Activated CD8-positive, alpha-beta memory T cell treated with anti-CD3 and anti-CD28 coated beads for 4 hours (primary cell): Measurements from ENCODE around the gene GTPBP1.

ENCODE experiments used
- DNase-seq, 2 donors: peaks; one replicate each; pipeline ENCODE4 v3.0.0-alpha.2; 2020; ENCODE audit warnings: low read depth in 2 of 2

GTPBP1 gene

DNA sequence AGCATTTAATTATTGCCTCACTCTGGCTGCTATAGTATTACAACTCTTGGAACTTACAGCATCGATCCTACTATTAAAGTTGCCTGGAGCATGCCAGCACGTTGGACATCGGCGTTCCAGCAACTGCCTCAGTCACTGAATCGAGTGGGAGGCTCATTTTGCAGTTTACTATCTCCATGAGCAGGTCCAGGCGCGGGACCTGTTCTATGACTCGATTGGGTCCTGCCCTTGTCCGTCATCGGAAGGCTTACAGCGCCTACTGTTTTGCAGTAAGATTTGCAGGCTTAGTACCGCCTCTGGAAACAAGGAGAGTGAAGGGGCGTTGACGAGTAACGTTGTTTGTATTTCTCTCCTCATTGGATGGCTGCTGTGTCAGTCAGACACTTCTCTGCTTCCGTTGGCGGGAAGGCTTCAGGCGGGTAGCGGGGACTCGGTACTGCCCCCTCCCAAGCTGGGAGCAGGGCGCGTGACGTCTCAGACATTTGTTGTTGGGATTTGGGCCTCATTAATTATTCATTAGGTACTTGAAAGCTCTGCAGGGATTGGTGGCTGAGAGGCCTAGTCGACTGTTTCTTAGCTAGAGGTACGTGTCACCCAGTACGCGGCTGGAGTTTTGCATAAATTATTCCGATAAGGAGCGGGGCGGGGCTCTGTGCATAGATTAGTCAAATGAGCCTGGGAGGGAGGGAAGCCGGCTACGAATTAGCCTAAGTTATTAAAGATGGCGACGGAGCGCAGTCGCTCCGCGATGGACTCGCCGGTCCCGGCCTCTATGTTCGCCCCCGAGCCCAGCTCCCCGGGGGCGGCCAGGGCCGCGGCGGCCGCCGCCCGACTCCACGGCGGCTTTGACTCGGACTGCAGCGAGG lies at the start of gene GTPBP1:
GTPBP1 (plus strand) TSS at position 710 of the 866 bp plus-strand sequence; CDS start at position 722, 12 bp downstream.
- peak; percentile 92 to 97 for DNase-seq

- peak; percentile 68 to 75 for DNase-seq
These were observed 49.3 kb upstream of the GTPBP1 start, which contains the start of the genes CBY1 and FAM227A for GRCh38 chr22:38656256-38657044. Gene CBY1 (plus strand): TSS chr22:38656638. CDS start chr22:38668055, 11,417 bp downstream. Gene FAM227A (minus strand): TSS chr22:38656392. CDS start chr22:38650168, 6,224 bp downstream.

GRCh38 chr22:38657045-38657909 lies 48.5 kb upstream of the GTPBP1 start:
- no peak for DNase-seq

GRCh38 chr22:38674888-38675287 lies 30.9 kb upstream of the GTPBP1 start:
- no peak for DNase-seq

GRCh38 chr22:38675833-38676232 lies 29.9 kb upstream of the GTPBP1 start:
- no peak for DNase-seq

DNA sequence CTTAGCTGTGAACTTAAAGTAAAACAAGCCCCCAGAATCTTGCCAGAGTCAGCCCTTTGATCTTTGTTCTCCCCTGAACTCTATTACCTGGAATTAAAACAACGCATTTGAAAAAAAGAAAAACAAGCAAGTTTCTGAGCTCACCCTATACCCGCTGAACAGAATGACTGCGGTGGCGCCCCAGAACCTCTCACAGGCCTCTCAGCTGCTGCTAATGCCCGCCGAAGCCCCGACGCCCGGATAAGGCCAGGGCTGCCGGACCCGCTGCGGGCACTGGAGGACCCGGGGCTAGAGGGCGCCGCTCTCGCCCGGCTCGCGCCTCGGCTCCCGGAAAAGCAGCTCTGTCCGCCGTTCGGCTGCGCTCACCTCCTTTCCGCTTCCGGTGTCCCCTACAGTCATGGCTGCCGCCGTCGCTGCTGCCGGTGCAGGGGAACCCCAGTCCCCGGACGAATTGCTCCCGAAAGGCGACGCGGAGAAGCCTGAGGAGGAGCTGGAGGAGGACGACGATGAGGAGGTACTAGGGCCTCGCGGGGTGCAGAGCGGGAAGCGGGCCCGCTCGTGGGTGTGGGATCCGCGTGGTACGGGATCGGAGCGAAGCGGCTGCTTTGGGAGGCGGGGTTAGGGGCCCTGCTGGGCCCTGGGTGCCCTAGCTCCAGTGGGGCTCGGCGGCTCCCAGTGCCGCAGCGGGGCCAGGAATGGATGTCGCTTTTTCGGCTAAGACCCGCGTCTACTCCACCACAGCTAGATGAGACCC lies 24.0 kb upstream of the GTPBP1 start, which contains the start of gene TOMM22:
TOMM22 (plus strand) TSS at position 376 of the 754 bp plus-strand sequence; CDS start at position 398, 22 bp downstream.
- peak; percentile 58 to 70 for DNase-seq

GRCh38 chr22:38684895-38685294 lies 20.8 kb upstream of the GTPBP1 start:
- no peak for DNase-seq

GRCh38 chr22:38685761-38686160 lies 20.0 kb upstream of the GTPBP1 start:
- no peak for DNase-seq

DNA sequence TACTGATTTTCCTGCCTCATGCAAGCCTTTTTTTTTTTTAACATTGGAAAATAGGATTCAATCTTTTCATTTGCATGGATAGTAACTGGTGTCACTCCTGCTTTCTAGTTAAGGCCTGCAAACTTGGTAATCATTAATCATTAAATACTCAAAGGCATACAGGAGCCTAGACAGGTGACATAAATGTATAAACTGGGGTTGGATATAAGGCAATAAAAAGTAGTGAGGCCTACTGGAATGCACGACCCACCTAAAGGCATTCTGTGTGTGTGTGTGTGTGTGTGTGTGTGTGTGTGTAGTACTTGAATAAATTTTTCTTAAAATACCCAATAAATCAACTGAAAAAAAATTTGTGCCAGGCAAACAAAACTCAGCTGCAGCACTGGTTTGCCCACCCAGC lies 16.1 kb upstream of the GTPBP1 start:
- DNase-seq: no peak

DNA sequence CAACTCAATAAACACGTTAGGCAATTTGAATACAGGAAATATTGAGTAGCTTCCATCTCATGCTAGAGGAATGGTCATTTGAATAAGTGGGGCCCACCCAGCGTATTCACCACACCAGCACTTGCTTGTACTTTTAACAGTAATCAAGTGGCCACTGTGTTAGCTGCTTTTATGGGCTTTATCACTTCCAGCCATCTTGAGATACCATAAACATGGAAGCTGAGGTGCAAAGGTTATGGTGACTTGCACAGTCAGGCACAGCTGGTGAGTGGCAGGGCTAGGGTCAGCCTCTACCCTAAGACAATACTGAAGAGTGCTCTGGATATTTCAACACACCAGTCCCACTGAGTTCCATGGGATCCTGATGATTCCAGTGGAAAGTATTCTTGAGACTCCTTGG lies 11.7 kb upstream of the GTPBP1 start:
- no peak for DNase-seq

- no peak for DNase-seq
These were observed 10.8 kb upstream of the GTPBP1 start for GRCh38 chr22:38694940-38695339.

DNA sequence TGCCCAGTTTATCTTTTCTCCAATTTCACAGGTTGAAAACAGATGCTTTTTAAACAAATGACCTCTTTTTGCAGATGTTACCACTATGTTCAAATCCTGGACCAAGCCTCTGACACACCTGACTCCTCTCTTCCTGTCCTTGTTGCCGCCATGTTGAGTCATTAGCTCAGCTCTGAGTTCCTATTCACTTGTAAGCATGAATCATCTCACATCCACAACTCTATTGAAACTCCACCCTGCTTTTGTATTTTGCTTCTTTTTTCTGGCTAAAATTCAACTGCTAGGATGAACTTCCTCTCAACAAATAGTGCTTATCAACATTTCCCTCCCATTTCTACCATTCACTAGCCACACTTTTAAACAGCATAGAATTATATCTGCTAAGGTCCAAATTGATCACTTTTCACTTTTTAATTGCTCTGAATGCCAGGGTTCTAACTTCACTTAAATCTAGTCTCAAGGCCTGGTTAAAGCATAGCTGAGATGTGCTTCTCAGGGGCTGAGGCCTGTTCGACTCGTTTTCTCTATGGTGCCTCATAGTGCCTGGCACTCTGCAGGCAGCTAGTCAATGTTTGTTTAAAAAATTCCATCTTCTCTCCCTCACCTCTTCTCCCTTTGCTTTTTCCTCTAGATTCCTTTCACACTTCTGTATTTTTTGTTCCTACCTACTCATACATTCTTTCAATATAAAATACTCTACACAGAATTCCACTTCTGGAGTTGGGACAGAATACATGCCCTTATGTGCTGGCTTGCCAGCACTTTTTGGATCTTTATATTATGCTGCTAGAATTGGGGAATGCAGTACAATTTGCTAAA lies 8.9 kb upstream of the GTPBP1 start:
- peak in 1 of 2 donors; percentile 25 for DNase-seq

DNA sequence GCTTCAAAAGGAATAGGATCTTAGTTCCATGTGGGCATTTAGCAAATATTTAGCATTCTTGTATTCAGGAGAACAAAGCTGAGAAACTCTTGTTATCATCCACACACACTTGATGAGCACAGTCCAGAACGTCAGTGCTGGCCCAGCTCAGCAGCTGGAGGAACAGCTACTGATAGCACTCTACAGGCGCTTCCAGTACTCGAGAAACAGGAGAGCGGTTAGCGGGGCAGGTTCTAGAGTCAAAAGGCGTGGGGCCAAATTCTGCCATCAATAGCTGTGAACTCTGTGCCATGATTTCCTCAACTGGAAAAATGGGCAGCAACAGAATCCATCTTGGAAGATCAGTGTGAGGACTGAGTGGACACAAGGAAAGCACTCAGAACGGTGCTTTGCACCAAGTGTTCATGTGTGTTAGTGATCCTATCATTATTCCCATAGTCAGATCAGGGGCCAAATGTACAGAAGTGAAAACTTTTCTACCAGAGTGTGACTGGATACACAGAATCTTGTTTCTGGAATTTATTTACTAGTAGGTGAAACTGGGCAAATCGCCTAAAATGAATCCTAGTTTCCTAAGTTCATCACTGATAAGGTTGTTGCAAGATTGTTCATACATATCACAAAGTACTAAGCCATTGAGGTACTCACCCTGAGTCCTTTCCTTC lies 8.2 kb upstream of the GTPBP1 start:
- DNase-seq: no peak

DNA sequence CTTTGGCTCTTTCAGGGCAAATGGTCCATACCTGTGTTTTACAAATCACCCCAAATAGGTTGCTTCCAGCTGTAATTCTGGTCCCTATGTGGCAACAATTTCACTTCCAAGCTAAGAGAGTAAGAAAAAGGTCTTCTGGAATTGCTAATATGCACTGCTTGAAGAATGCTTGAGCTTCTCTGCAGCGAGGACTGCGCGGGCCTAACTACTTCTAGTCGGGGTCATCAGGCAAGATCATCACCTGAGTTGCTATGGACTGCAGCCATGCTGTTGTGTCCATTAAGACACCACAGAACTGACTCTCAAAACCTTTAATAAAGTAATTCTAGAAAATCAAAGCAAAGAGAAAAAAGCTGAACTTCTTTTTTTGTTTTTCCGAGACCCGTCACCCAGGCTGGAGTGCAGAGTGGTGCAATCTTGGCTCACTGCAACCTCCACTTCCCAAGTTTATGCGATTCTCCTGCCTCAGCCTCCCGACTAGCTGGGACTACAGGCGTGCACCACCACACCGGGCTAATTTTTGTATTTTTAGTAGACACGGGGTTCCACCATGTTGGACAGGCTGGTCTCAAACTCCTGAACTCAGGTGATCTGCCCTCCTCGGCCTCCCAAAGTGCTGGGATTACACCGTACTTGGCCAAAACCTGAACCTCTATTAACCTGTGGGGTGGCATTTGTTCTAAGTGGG lies 7.2 kb upstream of the GTPBP1 start:
- no peak for DNase-seq

DNA sequence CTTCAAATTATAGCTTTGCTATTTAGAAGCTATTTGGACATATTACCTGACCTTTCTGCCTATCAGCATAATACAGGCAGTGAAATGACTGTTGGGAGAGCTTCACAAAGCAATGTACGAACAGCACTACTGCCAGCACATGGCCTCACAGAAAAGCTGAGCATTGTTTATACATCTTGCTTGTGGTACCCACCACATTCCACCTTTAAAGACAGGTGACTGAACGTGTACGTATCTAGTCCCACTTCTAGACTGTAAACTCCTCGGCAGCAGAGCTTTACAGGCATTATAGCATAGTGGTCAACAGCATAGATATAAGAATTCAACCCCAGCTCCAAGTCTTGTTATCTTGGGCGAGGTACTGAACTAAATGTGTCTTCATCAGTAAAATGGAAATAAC lies 6.6 kb upstream of the GTPBP1 start:
- no peak for DNase-seq

DNA sequence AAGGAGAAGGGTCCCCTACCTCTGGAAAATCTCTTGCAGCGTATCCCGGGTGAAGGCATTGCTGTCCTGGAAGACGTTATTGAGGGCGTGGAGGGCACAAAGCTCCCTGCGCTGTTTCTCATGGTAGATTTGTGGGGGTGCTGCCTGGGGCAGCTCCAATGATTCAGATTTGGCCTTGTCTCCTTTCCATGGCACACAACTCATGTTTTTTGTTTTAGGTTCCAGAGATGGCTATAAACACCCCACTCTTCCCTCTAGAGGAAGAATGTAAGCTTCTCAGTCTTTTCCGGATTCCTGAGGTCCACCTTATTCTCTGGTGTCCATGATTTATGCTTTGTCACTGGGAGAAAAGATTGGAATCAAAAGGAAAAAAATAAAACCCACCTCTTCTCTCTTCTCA lies 6.0 kb upstream of the GTPBP1 start:
- DNase-seq: no peak

GRCh38 chr22:38700270-38700788 lies 5.4 kb upstream of the GTPBP1 start:
- DNase-seq: no peak
